ENCODE data around the gene FABP1. TPM values are rescaled to one million over a fixed set of nuclear protein-coding genes. Genes with fewer than 3 reads are reported as not detected.

Gene FABP1
- total and polyA plus RNA-seq, 8 donors: 3.8 to 347 (median 7.2) TPM; not detected in 3

- Histone ChIP-seq H3K9me3 (no peaks in the 10 kb centered on the region), H3K4me3 (no peak overlapping the region), H3K27me3 (no peaks in the 10 kb centered on the region), H3K4me1 (peaks cover 0 to 39% (median 16%) of the 10 kb centered on the region in 4 donors), H3K27ac (peak overlapping the region in 3 of 5 donors; percentile 86 to 93 (median 90)), H3K36me3 (no peaks in the 10 kb centered on the region)
- WGBS, 5 donors: 85 to 98% (median 94%) methylated on average over 2 of the region's 2 CpGs
- no peak for TF ChIP-seq POLR2AphosphoS5 (IDR thresholded peaks at IDR 0.05)
- TF ChIP-seq EP300 (IDR thresholded peaks at IDR 0.05): no peak
- no peak for DNase-seq
- intact Hi-C loops (cut with DNase I; ENCODE audit: low total_unique reads): no loop called here
These were observed 39.9 kb upstream of the FABP1 start for GRCh38 chr2:88167740-88168139.

GRCh38 chr2:88165332-88166003 is 37.6 kb upstream of the FABP1 start:
- no peaks in the 10 kb centered on the region for H3K27me3 ChIP-seq
- H3K9me3 ChIP-seq: no peaks in the 10 kb centered on the region
- H3K4me3 ChIP-seq: no peak overlapping the region
- peak overlapping the region in 4 of 5 donors; percentile 53 to 93 (median 68) for H3K27ac ChIP-seq
- intact Hi-C loops (cut with DNase I; ENCODE audit: low total_unique reads): no loop called here
- no peaks in the 10 kb centered on the region for H3K36me3 ChIP-seq
- 0 to 31% (median 3%) methylated on average over 1 of the region's 1 CpG for WGBS, 5 donors
- DNase-seq: no peak
- H3K4me1 ChIP-seq: peaks cover 0 to 30% (median 6%) of the 10 kb centered on the region in 4 donors
- TF ChIP-seq POLR2AphosphoS5 (IDR thresholded peaks at IDR 0.05) (peak in 2 of 3 donors; percentile 4 to 50), EP300 (IDR thresholded peaks at IDR 0.05) (no peak)

- peaks cover 0 to 31% (median 3%) of the 10 kb centered on the region in 4 donors for H3K4me1 ChIP-seq
- DNase-seq: no peak
- intact Hi-C loops (cut with DNase I; ENCODE audit: low total_unique reads): loop anchor here (5.0 kb wide), 1 partner anchor 99 kb away; no protein-coding TSS in a partner anchor
- TF ChIP-seq POLR2AphosphoS5 (IDR thresholded peaks at IDR 0.05) (no peak), POLR2A (IDR thresholded peaks at IDR 0.05) (no peak), CTCF (IDR thresholded peaks at IDR 0.05) (no peak), EP300 (IDR thresholded peaks at IDR 0.05) (no peak)
- H3K4me3 ChIP-seq: no peak overlapping the region
- H3K36me3 ChIP-seq: no peaks in the 10 kb centered on the region
- H3K27me3 ChIP-seq: no peaks in the 10 kb centered on the region
- H3K9me3 ChIP-seq: no peaks in the 10 kb centered on the region
- 75 to 91% (median 87%) methylated on average over 11 of the region's 11 CpGs for WGBS, 5 donors
- no peak overlapping the region for H3K27ac ChIP-seq
These were observed 33.8 kb upstream of the FABP1 start for GRCh38 chr2:88161446-88162244.

- no peaks in the 10 kb centered on the region for H3K9me3 ChIP-seq
- H3K4me3 ChIP-seq: no peak overlapping the region
- intact Hi-C loops (cut with DNase I; ENCODE audit: low total_unique reads): loop anchor here (5.0 kb wide), 1 partner anchor 98 kb away; no protein-coding TSS in a partner anchor
- H3K36me3 ChIP-seq: no peaks in the 10 kb centered on the region
- peaks cover 0 to 22% (median 3%) of the 10 kb centered on the region in 4 donors for H3K4me1 ChIP-seq
- WGBS, 5 donors: 83 to 89% (median 86%) methylated on average over 7 of the region's 7 CpGs
- DNase-seq: no peak
- no peak for TF ChIP-seq POLR2A (IDR thresholded peaks at IDR 0.05)
- no peak for TF ChIP-seq EP300 (IDR thresholded peaks at IDR 0.05)
- TF ChIP-seq POLR2AphosphoS5 (IDR thresholded peaks at IDR 0.05): no peak
- TF ChIP-seq CTCF (IDR thresholded peaks at IDR 0.05): no peak
- H3K27me3 ChIP-seq: no peaks in the 10 kb centered on the region
- H3K27ac ChIP-seq: peak overlapping the region in 2 of 5 donors; percentile 22 to 26
These were observed 32.7 kb upstream of the FABP1 start for GRCh38 chr2:88160517-88160916.

- Histone ChIP-seq H3K4me3 (no peak overlapping the region), H3K27ac (peak overlapping the region in 2 of 5 donors; percentile 22 to 26), H3K27me3 (no peaks in the 10 kb centered on the region), H3K9me3 (no peaks in the 10 kb centered on the region), H3K4me1 (peaks cover 0 to 18% (median 3%) of the 10 kb centered on the region in 4 donors), H3K36me3 (no peaks in the 10 kb centered on the region)
- WGBS, 5 donors: 12 to 16% (median 14%) methylated on average over 5 of the region's 5 CpGs
- peak in 5 of 7 experiments; percentile 67 to 90 (median 87) for TF ChIP-seq CTCF (IDR thresholded peaks at IDR 0.05)
- no peak for TF ChIP-seq EP300 (IDR thresholded peaks at IDR 0.05)
- TF ChIP-seq POLR2AphosphoS5 (IDR thresholded peaks at IDR 0.05): peak in 2 of 3 donors; percentile 18 to 37
- intact Hi-C loops (cut with DNase I; ENCODE audit: low total_unique reads): loop anchor here (5.0 kb wide), 1 partner anchor 98 kb away; no protein-coding TSS in a partner anchor
- peak; percentile 74 to 86 for DNase-seq
These were observed 32.1 kb upstream of the FABP1 start for GRCh38 chr2:88159955-88160415.
